HEK293 (cell line): ENCODE data around the gene KCNH8.

ENCODE experiments used
- REST ChIP-seq: fragments of 450-650 bp; formaldehyde crosslinking; IDR thresholded peaks from 2 replicates; pipeline ENCODE4 v1.5.1; 2016; ENCODE audit warnings: missing biosample characterization, missing genetic modification characterization
- ZBTB8A ChIP-seq: fragments of 450-650 bp; formaldehyde crosslinking; IDR thresholded peaks from 2 replicates; pipeline ENCODE4 v1.5.1; 2016; ENCODE audit warnings: missing biosample characterization, missing genetic modification characterization
- ZFP3 ChIP-seq: fragments of 450-650 bp; formaldehyde crosslinking; IDR thresholded peaks from 2 replicates; pipeline ENCODE4 v1.5.1; 2016; ENCODE audit warnings: low read depth, missing biosample characterization, missing genetic modification characterization
- ZNF10 ChIP-seq: fragments of 450-650 bp; formaldehyde crosslinking; IDR thresholded peaks from 2 replicates; pipeline ENCODE4 v1.5.1; 2017; ENCODE audit warnings: missing biosample characterization, missing genetic modification characterization
- ZNF335 ChIP-seq: fragments of 450-650 bp; formaldehyde crosslinking; conservative IDR thresholded peaks from 2 replicates; pipeline ENCODE4 v1.5.1; 2016; ENCODE audit warnings: missing biosample characterization, missing genetic modification characterization
- ZSCAN16 ChIP-seq: fragments of 450-650 bp; formaldehyde crosslinking; IDR thresholded peaks from 2 replicates; pipeline ENCODE4 v1.5.1; 2016; ENCODE audit warnings: missing biosample characterization, missing genetic modification characterization
- TF ChIP-seq, protein P1 (sequence below): fragments of 450-650 bp; formaldehyde crosslinking; IDR thresholded peaks from 2 replicates; pipeline ENCODE4 v1.5.1; 2016; ENCODE audit warnings: missing biosample characterization, missing genetic modification characterization

GRCh38 chr3:19446687-19447086 is 298.4 kb downstream of the KCNH8 start:
- no peak for TF ChIP-seq REST (tag by site-specific recombination)
- TF ChIP-seq ZFP3 (tag by site-specific recombination), result no peak
- TF ChIP-seq, protein P1, sequence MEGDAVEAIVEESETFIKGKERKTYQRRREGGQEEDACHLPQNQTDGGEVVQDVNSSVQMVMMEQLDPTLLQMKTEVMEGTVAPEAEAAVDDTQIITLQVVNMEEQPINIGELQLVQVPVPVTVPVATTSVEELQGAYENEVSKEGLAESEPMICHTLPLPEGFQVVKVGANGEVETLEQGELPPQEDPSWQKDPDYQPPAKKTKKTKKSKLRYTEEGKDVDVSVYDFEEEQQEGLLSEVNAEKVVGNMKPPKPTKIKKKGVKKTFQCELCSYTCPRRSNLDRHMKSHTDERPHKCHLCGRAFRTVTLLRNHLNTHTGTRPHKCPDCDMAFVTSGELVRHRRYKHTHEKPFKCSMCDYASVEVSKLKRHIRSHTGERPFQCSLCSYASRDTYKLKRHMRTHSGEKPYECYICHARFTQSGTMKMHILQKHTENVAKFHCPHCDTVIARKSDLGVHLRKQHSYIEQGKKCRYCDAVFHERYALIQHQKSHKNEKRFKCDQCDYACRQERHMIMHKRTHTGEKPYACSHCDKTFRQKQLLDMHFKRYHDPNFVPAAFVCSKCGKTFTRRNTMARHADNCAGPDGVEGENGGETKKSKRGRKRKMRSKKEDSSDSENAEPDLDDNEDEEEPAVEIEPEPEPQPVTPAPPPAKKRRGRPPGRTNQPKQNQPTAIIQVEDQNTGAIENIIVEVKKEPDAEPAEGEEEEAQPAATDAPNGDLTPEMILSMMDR (tag by site-specific recombination), result no peak
- no peak for TF ChIP-seq ZNF335 (tag by site-specific recombination)
- TF ChIP-seq ZNF10 (tag by site-specific recombination), result no peak
- no peak for TF ChIP-seq ZSCAN16 (tag by site-specific recombination)
- TF ChIP-seq ZBTB8A (tag by site-specific recombination), result no peak
